Keratinocyte (primary cell): ENCODE data around the gene L3MBTL2. TPM values are rescaled to one million over a fixed set of nuclear protein-coding genes. Genes with fewer than 3 reads are reported as not detected.

Experiments
- DNase-seq: peaks from one replicate; pipeline ENCODE4 v3.0.0-alpha.2; 2011; ENCODE audit warnings: low read depth, missing footprints, low spot score
- FAIRE-seq: peaks from 2 replicates; lab custom pipeline; 2011; peaks lifted over from hg19 to GRCh38; lab: Jason Lieb, UNC
- H2AFZ ChIP-seq: 2 replicates; pipeline ENCODE4 v1.6.0; 2012; ENCODE audit warnings: low read length, control low read depth, inconsistent platforms; ENCODE audit not compliant: control insufficient read depth
- H3K27ac ChIP-seq: 2 replicates; pipeline ENCODE4 v1.5.1; 2011; ENCODE audit warnings: low read length; ENCODE audit not compliant: control insufficient read depth, insufficient read depth
- H3K27me3 ChIP-seq: 3 replicates; pipeline ENCODE4 v1.6.0; 2011; ENCODE audit warnings: low read length; ENCODE audit not compliant: control insufficient read depth, insufficient read depth; ENCODE audit errors: extremely low read depth
- H3K36me3 ChIP-seq, 2 experiments: 2 replicates in 1 of 2; 3 replicates in 1 of 2; pipeline ENCODE4 v1.5.1; 2011; ENCODE audit warnings: low read length in 2 of 2, mild to moderate bottlenecking in 1 of 2; ENCODE audit not compliant: control insufficient read depth in 2 of 2, insufficient read depth in 2 of 2; ENCODE audit errors: extremely low read depth in 1 of 2
- H3K4me1 ChIP-seq: 3 replicates; pipeline ENCODE4 v1.5.1; 2011; ENCODE audit warnings: low read length; ENCODE audit not compliant: control insufficient read depth, insufficient read depth; ENCODE audit errors: extremely low read depth
- H3K4me2 ChIP-seq: 3 replicates; pipeline ENCODE4 v1.6.0; 2011; ENCODE audit warnings: low read depth, low read length; ENCODE audit not compliant: control insufficient read depth, insufficient read depth; ENCODE audit errors: extremely low read depth
- H3K4me3 ChIP-seq, 3 experiments: fragments of 200-600 bp in 1 of 3; sonication (generic) in 1 of 3; 2 replicates in 2 of 3; 3 replicates in 1 of 3; pipeline ENCODE4 v1.5.1; 2011 to 2016; ENCODE audit warnings: low read length in 3 of 3, mild to moderate bottlenecking in 3 of 3, control low read depth in 2 of 3, inconsistent platforms in 1 of 3, low read depth in 1 of 3, mixed read lengths in 1 of 3, mixed run types in 1 of 3, moderate library complexity in 1 of 3; ENCODE audit not compliant: control insufficient read depth in 2 of 3, insufficient read depth in 2 of 3; ENCODE audit errors: extremely low read depth in 1 of 3
- H3K79me2 ChIP-seq: 2 replicates; pipeline ENCODE4 v1.6.0; 2012; ENCODE audit warnings: low read length; ENCODE audit not compliant: control insufficient read depth, insufficient read depth
- H3K9ac ChIP-seq: 3 replicates; pipeline ENCODE4 v1.6.0; 2011; ENCODE audit warnings: low read length; ENCODE audit not compliant: control insufficient read depth, insufficient read depth; ENCODE audit errors: extremely low read depth
- H3K9me1 ChIP-seq: 3 replicates; pipeline ENCODE4 v1.6.0; 2011; ENCODE audit warnings: low read length; ENCODE audit not compliant: control insufficient read depth, insufficient read depth; ENCODE audit errors: extremely low read depth
- H3K9me3 ChIP-seq: 2 replicates; pipeline ENCODE4 v1.5.1; 2012; ENCODE audit warnings: low read depth, low read length; ENCODE audit not compliant: control insufficient read depth
- H4K20me1 ChIP-seq: 3 replicates; pipeline ENCODE4 v1.6.0; 2011; ENCODE audit warnings: low read length; ENCODE audit not compliant: control insufficient read depth, insufficient read depth; ENCODE audit errors: extremely low read depth
- CTCF ChIP-seq, 3 experiments: IDR thresholded peaks in 1 of 3; conservative IDR thresholded peaks in 1 of 3; optimal IDR thresholded peaks in 1 of 3; 2 replicates in 2 of 3; 3 replicates in 1 of 3; pipeline versions ENCODE3 to v1.5.1; 2011; ENCODE audit warnings: low read length in 3 of 3, mild to moderate bottlenecking in 3 of 3, moderate library complexity in 2 of 3, control low read depth in 1 of 3, inconsistent platforms in 1 of 3; ENCODE audit not compliant: insufficient read depth in 2 of 3; ENCODE audit errors: extremely low read depth in 1 of 3
- EZH2 ChIP-seq: IDR thresholded peaks from one replicate; pipeline ENCODE4 v1.6.1; 2012; ENCODE audit warnings: inconsistent platforms, mild to moderate bottlenecking, low read length, moderate library complexity
- dilution Hi-C: fragments of 300-500 bp; cut with MboI; formaldehyde crosslinking; loops from one replicate; pipeline ENCODE4 v1.7.0; 2020; ENCODE audit warnings: low sequenced_read_pairs; ENCODE audit not compliant: extremely low pct_ligation_motif_present
- polyA plus RNA-seq, 5 experiments: library from polyadenylated mRNA; depleted of rRNA in 3 of 5; stranded (reverse) in 3 of 5; stranded (forward) in 1 of 5; unstranded in 1 of 5; fragments of >200 nt; gene quantifications; 1 replicate in 1 of 5; 2 replicates in 3 of 5; 3 replicates in 1 of 5; pipeline versions ENCODE4 v1.2.1 to v1.2.3, GENCODE V29; 2011 to 2012; ENCODE audit warnings: missing spikeins in 2 of 5, low read depth in 1 of 5, low replicate concordance in 1 of 5

Gene L3MBTL2
- polyA plus RNA-seq, 1 donor (not counting 4 experiments of a cell fraction or from before 2014, with no cell fraction given): 16.7 TPM

GRCh38 chr22:41169157-41169556 is 36.0 kb upstream of the L3MBTL2 start:
- Histone ChIP-seq H3K27me3 (no peaks in the 10 kb centered on the region), H3K4me2 (no peak overlapping the region), H3K4me1 (no peaks in the 10 kb centered on the region), H3K9me3 (no peaks in the 10 kb centered on the region), H3K79me2 (no peaks in the 10 kb centered on the region), H3K27ac (no peak overlapping the region), H2AFZ (no peak overlapping the region), H3K4me3 (no peak overlapping the region), H4K20me1 (no peaks in the 10 kb centered on the region), H3K9me1 (no peaks in the 10 kb centered on the region), H3K36me3 (peaks cover 27 to 53% of the 10 kb centered on the region in 2 experiments), H3K9ac (no peak overlapping the region)
- no peak for FAIRE-seq
- dilution Hi-C loops: no loop called here
- TF ChIP-seq EZH2 (no peak), CTCF (optimal IDR thresholded peaks at IDR 0.05 in 1 of 3, IDR thresholded peaks at IDR 0.05 in 1 of 3, conservative IDR thresholded peaks at IDR 0.05 in 1 of 3; ENCODE audit: extremely low read depth in 1 of 3, insufficient read depth in 2 of 3, low read length in 3 of 3) (no peak)
- no peak for DNase-seq

- Histone ChIP-seq H3K9ac (no peak overlapping the region), H3K36me3 (peaks cover 34 to 59% of the 10 kb centered on the region in 2 experiments), H3K4me3 (no peak overlapping the region), H3K9me1 (no peaks in the 10 kb centered on the region), H3K27me3 (no peaks in the 10 kb centered on the region), H3K4me2 (no peak overlapping the region), H3K79me2 (no peaks in the 10 kb centered on the region), H3K9me3 (no peaks in the 10 kb centered on the region), H2AFZ (no peak overlapping the region), H3K4me1 (no peaks in the 10 kb centered on the region), H3K27ac (no peak overlapping the region), H4K20me1 (no peaks in the 10 kb centered on the region)
- no peak for DNase-seq
- no peak for TF ChIP-seq CTCF (optimal IDR thresholded peaks at IDR 0.05 in 1 of 3, IDR thresholded peaks at IDR 0.05 in 1 of 3, conservative IDR thresholded peaks at IDR 0.05 in 1 of 3; ENCODE audit: extremely low read depth in 1 of 3, insufficient read depth in 2 of 3, low read length in 3 of 3)
- no peak for TF ChIP-seq EZH2
- dilution Hi-C loops: no loop called here
- no peak for FAIRE-seq
Observed at GRCh38 chr22:41171996-41172395, 33.1 kb upstream of the L3MBTL2 start.
